ENCODE results near the gene UBN1. TPM values are rescaled to one million over a fixed set of nuclear protein-coding genes. Genes with fewer than 3 reads are reported as not detected.

UBN1 gene
- total and polyA plus RNA-seq, 2 donors (not counting 3 experiments of a cell fraction or from before 2014, with no cell fraction given) = 26.0 to 44.8 TPM

GRCh38 chr16:4825196-4825595, 22.1 kb upstream of the UBN1 start:
- FAIRE-seq (no peak), DNase-seq (ENCODE audit: low read depth, low spot score) (no peak)
- Histone ChIP-seq H3K4me1 (ENCODE audit: control insufficient read depth, extremely low read depth, insufficient read depth, low read length) (no peaks in the 10 kb centered on the region), H4K20me1 (replicated peaks; ENCODE audit: control insufficient read depth, extremely low read depth, insufficient read depth, low read length) (no peaks in the 10 kb centered on the region), H3K4me3 (replicated peaks in 1 of 3; ENCODE audit: insufficient read depth in 1 of 3, low read depth in 1 of 3, low read length in 3 of 3) (no peak overlapping the region), H2AFZ (ENCODE audit: low read depth, low read length) (no peak overlapping the region), H3K27ac (ENCODE audit: insufficient read depth, low read depth, low read length) (no peak overlapping the region), H3K9me3 (replicated peaks; ENCODE audit: control insufficient read depth, insufficient read depth, low read length) (no peaks in the 10 kb centered on the region), H3K79me2 (ENCODE audit: control insufficient read depth, insufficient read depth, low read length) (no peaks in the 10 kb centered on the region), H3K27me3 (ENCODE audit: control insufficient read depth in 2 of 2, insufficient read depth in 2 of 2, low read length in 2 of 2) (no peaks in the 10 kb centered on the region), H3K36me3 (ENCODE audit: control insufficient read depth in 2 of 2, extremely low read depth in 1 of 2, insufficient read depth in 2 of 2, low read length in 2 of 2) (peaks cover 32 to 53% of the 10 kb centered on the region in 2 experiments), H3K9me1 (replicated peaks; ENCODE audit: control insufficient read depth, extremely low read depth, insufficient read depth, low read length) (no peaks in the 10 kb centered on the region), H3K9ac (replicated peaks; ENCODE audit: extremely low read depth, insufficient read depth, low read length) (no peak overlapping the region), H3K4me2 (ENCODE audit: insufficient read depth, low read length) (no peak overlapping the region)
- no TSS peak for BruUV-seq (replicated peaks)
- POLR2A ChIA-PET = no interaction called here
- TF ChIP-seq FOS (IDR thresholded peaks at IDR 0.05; ENCODE audit: borderline replicate concordance, insufficient read depth, low read length) = no peak
- CTCF ChIA-PET = no interaction called here
- intact Hi-C loops (cut with micrococcal nuclease) = no loop called here
- dilution Hi-C loops (cut with MboI; ENCODE audit: extremely low pct_ligation_motif_present, low sequenced_read_pairs) = no loop called here

- Histone ChIP-seq H3K9me3 (replicated peaks; ENCODE audit: control insufficient read depth, insufficient read depth, low read length) (no peaks in the 10 kb centered on the region), H3K9me1 (replicated peaks; ENCODE audit: control insufficient read depth, extremely low read depth, insufficient read depth, low read length) (no peaks in the 10 kb centered on the region), H3K36me3 (ENCODE audit: control insufficient read depth in 2 of 2, extremely low read depth in 1 of 2, insufficient read depth in 2 of 2, low read length in 2 of 2) (peaks cover 31 to 60% of the 10 kb centered on the region in 2 experiments), H3K4me3 (replicated peaks in 1 of 3; ENCODE audit: insufficient read depth in 1 of 3, low read depth in 1 of 3, low read length in 3 of 3) (no peak overlapping the region), H3K79me2 (ENCODE audit: control insufficient read depth, insufficient read depth, low read length) (no peaks in the 10 kb centered on the region), H3K4me2 (ENCODE audit: insufficient read depth, low read length) (no peak overlapping the region), H3K27me3 (ENCODE audit: control insufficient read depth in 2 of 2, insufficient read depth in 2 of 2, low read length in 2 of 2) (no peaks in the 10 kb centered on the region), H3K9ac (replicated peaks; ENCODE audit: extremely low read depth, insufficient read depth, low read length) (no peak overlapping the region), H4K20me1 (replicated peaks; ENCODE audit: control insufficient read depth, extremely low read depth, insufficient read depth, low read length) (no peaks in the 10 kb centered on the region), H3K27ac (ENCODE audit: insufficient read depth, low read depth, low read length) (no peak overlapping the region), H3K4me1 (ENCODE audit: control insufficient read depth, extremely low read depth, insufficient read depth, low read length) (no peaks in the 10 kb centered on the region), H2AFZ (ENCODE audit: low read depth, low read length) (no peak overlapping the region)
- dilution Hi-C loops (cut with MboI; ENCODE audit: extremely low pct_ligation_motif_present, low sequenced_read_pairs) (no loop called here), intact Hi-C loops (cut with micrococcal nuclease) (no loop called here)
- TF ChIP-seq JUN (IDR thresholded peaks at IDR 0.05; ENCODE audit: borderline replicate concordance, insufficient read depth, insufficient read length, low read depth) (no peak), CTCF (IDR thresholded peaks at IDR 0.05; ENCODE audit: extremely low read depth in 1 of 2, insufficient read depth in 1 of 2, low read depth in 1 of 2, low read length in 2 of 2) (no peak), GATA2 (IDR thresholded peaks at IDR 0.05; ENCODE audit: insufficient read depth, insufficient read length, low read depth, low read length) (no peak), POLR2A (IDR thresholded peaks at IDR 0.05; ENCODE audit: low read depth, low read length) (no peak), POLR2AphosphoS5 (IDR thresholded peaks at IDR 0.05; ENCODE audit: insufficient read depth, low read depth, low read length) (no peak), EZH2 (IDR thresholded peaks at IDR 0.05; ENCODE audit: borderline replicate concordance, low read depth, low read length, severe bottlenecking) (no peak), MAX (IDR thresholded peaks at IDR 0.05; ENCODE audit: insufficient read depth, insufficient read length) (no peak), FOS (IDR thresholded peaks at IDR 0.05; ENCODE audit: borderline replicate concordance, insufficient read depth, low read length) (no peak), MYC (IDR thresholded peaks at IDR 0.05; ENCODE audit: low read depth, low read length) (no peak)
- no TSS peak for BruUV-seq (replicated peaks)
- POLR2A ChIA-PET = no interaction called here
- DNase-seq (ENCODE audit: low read depth, low spot score) (no peak), FAIRE-seq (no peak)
- CTCF ChIA-PET = interaction anchor here (0.9 kb wide), 1 partner anchor 12 kb away, joined by 3 read pairs; no protein-coding TSS in a partner anchor
These were observed 20.8 kb upstream of the UBN1 start for GRCh38 chr16:4826526-4826925.

Measured in endothelial cell of umbilical vein (primary cell).